Fibroblast of the aortic adventitia (primary cell): ENCODE measurements around the gene GOPC. TPM values are rescaled to one million over a fixed set of nuclear protein-coding genes. Genes with fewer than 3 reads are reported as not detected.
A peak's percentile ranks its signal among the peaks of the same experiment; 100 is the strongest.

Experiments used
- DNase-seq: peaks from one replicate; pipeline ENCODE4 v3.0.0-alpha.2; 2010; ENCODE audit warnings: low read depth
- H3K4me3 ChIP-seq: 2 replicates; pipeline ENCODE4 v1.5.1; 2011; ENCODE audit warnings: low read depth, mild to moderate bottlenecking, control low read depth, low read length, moderate library complexity
- CTCF ChIP-seq: IDR thresholded peaks from 2 replicates; pipeline ENCODE4 v1.5.1; 2011; ENCODE audit warnings: mild to moderate bottlenecking, low read length, control low read depth, inconsistent platforms; ENCODE audit not compliant: insufficient read depth
- total RNA-seq: library from RNA; depleted of rRNA; stranded (reverse); fragments of >200 nt; gene quantifications from 2 replicates; pipeline ENCODE4 v1.2.3, GENCODE V29; 2012; ENCODE audit warnings: low replicate concordance

Gene GOPC
- total RNA-seq, 1 donor, result 37.3 TPM

- DNase-seq, result no peak
- H3K4me3 ChIP-seq, result no peak overlapping the region
- TF ChIP-seq CTCF, result no peak
Observed at GRCh38 chr6:117619178-117619577, 16.9 kb upstream of the GOPC start.

GRCh38 chr6:117617210-117618035, 15.1 kb upstream of the GOPC start:
- DNase-seq, result no peak
- TF ChIP-seq CTCF, result no peak
- no peak overlapping the region for H3K4me3 ChIP-seq

- no peak for TF ChIP-seq CTCF
- DNase-seq, result no peak
- no peak overlapping the region for H3K4me3 ChIP-seq
Observed at GRCh38 chr6:117616391-117617209, 14.3 kb upstream of the GOPC start.

GRCh38 chr6:117615750-117616390, 13.6 kb upstream of the GOPC start:
- TF ChIP-seq CTCF, result no peak
- no peak overlapping the region for H3K4me3 ChIP-seq
- peak; percentile 7 for DNase-seq

GRCh38 chr6:117613920-117614560, 11.7 kb upstream of the GOPC start:
- TF ChIP-seq CTCF, result no peak

GRCh38 chr6:117607511-117607910, 5.2 kb upstream of the GOPC start:
- DNase-seq, result no peak
- no peak overlapping the region for H3K4me3 ChIP-seq
- TF ChIP-seq CTCF, result no peak

More at GRCh38 chr6:117613920-117614560, 11.7 kb upstream of the GOPC start:
- DNase-seq, result peak; percentile 12
- no peak overlapping the region for H3K4me3 ChIP-seq
